ENCODE results near the gene NR1H2.
"Not testable (repeated sequence)": the region's sequence is repeated elsewhere in the genome, so short reads cannot be mapped to it uniquely, and the experiment has no call there.

NR1H2 gene

GRCh38 chr19:50379602-50380001, 3.3 kb downstream of the NR1H2 start:
- DNase-seq: no peak

- DNase-seq: no peak
These were observed 3.9 kb downstream of the NR1H2 start for GRCh38 chr19:50380137-50380536.

DNA sequence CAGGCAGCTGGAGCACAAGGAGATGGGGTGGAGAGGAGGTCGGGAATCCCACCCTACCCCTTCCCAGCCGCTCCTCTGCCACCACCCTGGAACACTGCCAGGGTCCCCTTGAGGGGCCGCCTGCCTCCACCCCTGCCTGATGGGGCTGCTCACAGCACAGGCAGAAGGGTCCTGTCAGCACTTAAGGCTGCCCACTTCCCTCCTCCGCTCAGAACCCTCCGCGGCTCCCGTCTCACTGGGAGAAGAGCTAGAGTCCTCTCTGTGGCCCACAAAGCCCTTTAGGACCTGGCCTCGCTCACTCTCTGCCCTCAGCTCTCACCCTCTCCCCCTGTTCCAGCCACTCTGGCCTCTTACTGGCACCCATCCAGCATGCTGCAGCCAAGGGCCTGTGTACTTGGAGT, 4.5 kb downstream of the NR1H2 start:
- DNase-seq: no peak

DNA sequence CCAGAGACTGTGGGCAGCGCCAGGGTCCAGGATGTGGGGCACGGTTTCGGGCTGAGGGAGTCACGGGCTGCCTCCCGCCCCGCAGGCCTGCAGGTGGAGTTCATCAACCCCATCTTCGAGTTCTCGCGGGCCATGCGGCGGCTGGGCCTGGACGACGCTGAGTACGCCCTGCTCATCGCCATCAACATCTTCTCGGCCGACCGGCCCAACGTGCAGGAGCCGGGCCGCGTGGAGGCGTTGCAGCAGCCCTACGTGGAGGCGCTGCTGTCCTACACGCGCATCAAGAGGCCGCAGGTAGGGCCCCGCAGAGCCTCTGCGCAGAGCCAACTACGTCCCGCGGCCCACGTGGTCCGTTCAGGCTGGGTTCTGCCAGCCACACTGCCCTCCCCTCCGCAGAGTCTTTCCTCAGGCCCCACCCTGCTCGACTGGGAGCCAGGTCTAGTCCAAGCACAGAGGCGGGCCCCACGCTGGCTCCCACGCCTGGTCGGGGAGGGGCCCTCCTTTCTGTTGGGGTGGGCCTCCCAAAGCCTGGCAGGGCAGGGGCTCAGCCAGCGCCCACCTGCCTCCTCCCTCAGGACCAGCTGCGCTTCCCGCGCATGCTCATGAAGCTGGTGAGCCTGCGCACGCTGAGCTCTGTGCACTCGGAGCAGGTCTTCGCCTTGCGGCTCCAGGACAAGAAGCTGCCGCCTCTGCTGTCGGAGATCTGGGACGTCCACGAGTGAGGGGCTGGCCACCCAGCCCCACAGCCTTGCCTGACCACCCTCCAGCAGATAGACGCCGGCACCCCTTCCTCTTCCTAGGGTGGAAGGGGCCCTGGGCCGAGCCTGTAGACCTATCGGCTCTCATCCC, 5.8 kb downstream of the NR1H2 start:
- DNase-seq: no peak

- DNase-seq: no peak
These were observed 7.0 kb downstream of the NR1H2 start for GRCh38 chr19:50383001-50383851.

GRCh38 chr19:50383852-50384684, 7.8 kb downstream of the NR1H2 start, which contains the start of gene POLD1:
POLD1 (plus strand) TSS chr19:50384347; CDS start chr19:50398852, 14,505 bp downstream.
- DNase-seq: peak; percentile 96

GRCh38 chr19:50384685-50385535, 8.7 kb downstream of the NR1H2 start:
- peak; percentile 4 for DNase-seq

DNA sequence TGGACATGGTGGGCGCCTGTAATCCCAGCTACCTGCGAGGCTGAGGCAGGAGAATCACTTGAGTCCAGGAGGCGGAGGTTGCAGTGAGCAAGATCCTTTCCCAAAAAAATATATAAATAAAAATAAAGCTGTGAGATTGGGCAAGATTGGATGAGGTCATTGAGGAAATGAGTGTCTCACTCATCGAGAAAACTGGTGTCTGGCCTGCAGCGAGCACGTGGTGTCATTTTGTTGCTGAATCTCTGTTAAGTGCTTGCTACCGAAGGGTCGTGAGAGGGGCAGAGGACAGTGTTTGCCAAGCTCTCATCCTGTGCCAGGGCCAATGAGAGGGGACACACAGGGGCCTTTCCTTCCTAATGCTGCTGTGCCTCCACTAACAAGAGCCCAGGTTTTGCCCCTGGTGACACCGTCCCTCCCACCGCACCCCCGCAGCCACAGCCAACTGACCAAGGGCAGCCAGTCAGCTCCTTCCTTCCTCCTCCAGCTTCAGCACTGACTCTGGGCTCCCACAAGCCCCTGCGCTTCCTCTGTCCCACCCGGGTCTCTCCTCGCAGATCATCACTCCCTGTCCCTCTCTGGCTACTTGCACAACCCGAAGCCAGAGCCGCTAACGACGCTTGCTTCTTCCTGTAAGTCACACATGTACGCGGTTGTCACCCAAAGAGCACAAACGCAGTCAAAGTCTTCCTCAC, 11.1 kb downstream of the NR1H2 start:
- no peak for DNase-seq

DNA sequence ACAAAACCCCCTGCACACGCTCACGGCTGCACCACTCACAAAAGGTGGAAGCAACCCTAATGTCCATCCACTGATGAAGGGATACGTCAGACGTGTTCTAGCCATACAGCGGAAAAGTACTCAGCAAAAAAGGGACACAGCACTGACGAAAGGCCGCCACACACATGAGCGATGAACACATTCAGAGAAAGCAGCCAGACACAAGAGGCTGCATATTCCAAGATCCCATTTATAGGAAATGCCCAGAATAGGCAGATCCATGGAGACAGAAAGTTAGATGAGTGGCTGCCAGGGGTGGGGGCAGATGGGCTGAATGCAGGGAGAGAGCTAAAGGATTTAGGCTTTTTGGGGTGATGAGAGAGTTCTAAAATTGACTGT, 11.6 kb downstream of the NR1H2 start:
- no peak for DNase-seq

DNA sequence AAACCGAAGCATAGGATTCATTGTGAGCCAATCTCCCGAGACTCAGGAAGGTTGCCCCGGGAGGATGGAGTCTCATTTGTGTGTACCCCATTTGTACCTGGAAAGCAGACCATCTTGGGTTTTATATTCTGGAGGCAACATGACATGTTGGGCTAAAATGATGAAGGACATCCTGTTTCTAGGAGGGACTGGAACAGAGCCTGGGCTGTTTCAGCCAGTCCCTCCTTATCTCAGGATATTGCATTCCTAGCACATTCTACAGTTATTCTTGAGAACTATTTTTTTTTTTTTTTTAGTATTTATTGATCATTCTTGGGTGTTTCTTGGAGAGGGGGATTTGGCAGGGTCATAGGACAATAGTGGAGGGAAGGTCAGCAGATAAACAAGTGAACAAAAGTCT, 14.0 kb downstream of the NR1H2 start:
- DNase-seq: not testable (repeated sequence)

GRCh38 chr19:50390952-50391351, 14.7 kb downstream of the NR1H2 start:
- DNase-seq: not testable (repeated sequence)

- DNase-seq: no peak
These were observed 16.5 kb downstream of the NR1H2 start for GRCh38 chr19:50392759-50393158.

GRCh38 chr19:50393589-50393988, 17.3 kb downstream of the NR1H2 start:
- DNase-seq: no peak

GRCh38 chr19:50394017-50394416, 17.8 kb downstream of the NR1H2 start:
- no peak for DNase-seq

- no peak for DNase-seq
These were observed 22.6 kb downstream of the NR1H2 start for GRCh38 chr19:50398675-50399367.

DNA sequence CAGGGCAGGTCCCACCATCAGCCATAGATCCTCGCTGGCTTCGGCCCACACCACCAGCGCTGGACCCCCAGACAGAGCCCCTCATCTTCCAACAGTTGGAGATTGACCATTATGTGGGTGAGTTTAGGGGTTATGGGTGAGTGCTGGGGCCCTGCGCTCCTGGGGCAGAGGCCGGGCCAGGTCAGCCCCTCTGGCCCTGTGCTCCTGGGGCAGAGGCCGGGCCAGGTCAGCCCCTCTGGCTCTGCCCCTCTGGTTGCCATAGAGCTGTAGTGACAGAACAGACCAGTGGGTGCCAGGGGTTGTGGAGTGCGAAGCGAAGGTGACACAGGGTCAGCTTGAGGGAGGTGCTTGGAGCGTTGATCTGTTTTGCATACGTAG, 23.1 kb downstream of the NR1H2 start:
- no peak for DNase-seq

- DNase-seq: no peak
These were observed 25.6 kb downstream of the NR1H2 start for GRCh38 chr19:50401605-50402450.

DNA sequence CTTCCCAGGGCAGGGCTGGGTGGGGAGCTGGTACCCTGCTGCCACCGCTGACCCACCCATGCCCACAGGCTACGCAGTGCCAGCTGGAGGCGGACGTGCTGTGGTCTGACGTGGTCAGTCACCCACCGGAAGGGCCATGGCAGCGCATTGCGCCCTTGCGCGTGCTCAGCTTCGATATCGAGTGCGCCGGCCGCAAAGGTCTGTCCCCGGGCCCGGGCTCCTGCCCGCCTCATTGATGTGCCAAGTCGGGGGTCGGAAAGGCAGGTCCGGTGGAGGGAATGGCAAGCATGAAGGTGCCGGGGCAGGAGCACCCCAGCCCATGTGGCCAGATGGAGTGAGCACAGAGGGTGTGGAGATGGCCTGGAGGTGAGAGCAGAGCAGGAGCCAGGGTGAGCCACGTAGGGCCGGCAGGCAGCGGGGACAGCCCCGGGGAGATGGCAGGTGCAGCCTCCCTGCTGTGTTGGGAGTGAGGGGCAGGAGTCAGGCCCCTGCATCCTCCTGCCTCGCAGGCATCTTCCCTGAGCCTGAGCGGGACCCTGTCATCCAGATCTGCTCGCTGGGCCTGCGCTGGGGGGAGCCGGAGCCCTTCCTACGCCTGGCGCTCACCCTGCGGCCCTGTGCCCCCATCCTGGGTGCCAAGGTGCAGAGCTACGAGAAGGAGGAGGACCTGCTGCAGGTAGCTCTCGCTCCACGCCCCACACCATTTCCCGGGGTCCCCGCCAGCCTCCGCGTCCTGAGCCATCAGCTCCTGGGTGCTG, 26.5 kb downstream of the NR1H2 start:
- DNase-seq: no peak

Measured in NCI-H2029 treated with DMSO at 0.1 percent for 48 hours (cell line).